ENCODE measurements around the gene AK8.

Gene AK8

GRCh38 chr9:132887181-132888120, 9.4 kb upstream of the AK8 start:
- no peak for DNase-seq

GRCh38 chr9:132886334-132886725, 8.2 kb upstream of the AK8 start:
- no peak for DNase-seq

- no peak for DNase-seq
These were observed 7.7 kb upstream of the AK8 start for GRCh38 chr9:132885720-132886333.

DNA sequence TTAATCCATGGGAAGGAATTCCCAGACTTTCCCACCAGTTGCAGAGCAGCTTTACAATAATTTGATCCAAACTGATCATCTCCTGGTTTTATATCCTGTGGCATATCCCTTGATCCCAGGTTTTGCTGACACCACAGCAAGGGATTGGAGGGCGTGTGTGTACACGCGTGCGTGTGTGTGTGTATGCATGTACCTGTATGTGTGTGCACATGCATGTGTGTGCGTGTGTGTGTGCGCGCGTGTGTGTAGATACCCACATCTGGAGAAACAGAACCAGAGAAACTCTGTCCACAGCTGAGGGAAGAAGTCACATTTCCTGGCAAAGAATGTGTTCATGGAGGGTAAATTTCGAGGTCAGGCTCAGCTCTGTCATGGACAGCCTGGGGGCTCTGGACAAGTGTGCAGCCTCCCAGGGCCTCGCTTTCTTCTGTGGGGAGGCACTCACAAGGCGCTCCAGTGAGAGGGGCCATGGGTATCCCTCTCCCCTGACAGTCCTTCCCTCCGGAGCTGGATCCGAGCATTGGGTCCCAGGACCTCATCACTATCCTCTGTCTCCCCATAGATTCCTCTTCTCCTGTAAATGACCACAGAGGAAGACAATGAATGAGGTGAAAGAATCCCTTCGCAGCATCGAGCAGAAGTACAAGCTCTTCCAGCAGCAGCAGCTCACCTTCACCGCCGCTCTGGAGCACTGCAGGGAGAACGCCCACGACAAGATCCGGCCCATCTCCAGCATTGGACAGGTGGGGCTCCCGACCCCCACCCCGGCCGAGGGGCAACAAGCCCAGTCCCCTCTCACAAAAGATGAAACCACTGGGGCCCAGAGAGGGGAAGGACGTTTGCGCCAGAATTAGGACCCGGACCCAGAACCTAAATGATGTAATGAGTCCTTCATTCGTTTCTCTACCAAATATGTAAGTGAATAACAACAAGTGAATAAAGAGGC, 5.5 kb upstream of the AK8 start:
- DNase-seq: no peak

- no peak for DNase-seq
These were observed 4.5 kb upstream of the AK8 start for GRCh38 chr9:132882616-132883015.

- no peak for DNase-seq
These were observed 3.7 kb upstream of the AK8 start for GRCh38 chr9:132881826-132882225.

DNA sequence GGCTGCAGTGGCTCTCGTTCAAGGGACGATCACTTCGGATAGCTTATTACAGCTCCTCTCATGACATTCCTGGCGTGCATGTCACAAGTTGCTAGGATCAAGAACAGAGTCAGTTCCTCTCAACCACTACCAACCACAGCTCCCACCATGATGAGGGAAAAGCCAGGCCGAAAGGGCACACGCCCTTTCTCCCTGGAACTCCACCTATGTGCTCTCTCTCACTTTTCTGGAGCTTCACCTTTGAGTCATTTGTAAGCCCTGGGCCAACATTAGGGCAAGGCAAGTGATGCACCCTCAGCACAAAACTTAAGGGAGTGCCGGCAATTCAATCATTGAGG, 2.2 kb upstream of the AK8 start:
- no peak for DNase-seq

DNA sequence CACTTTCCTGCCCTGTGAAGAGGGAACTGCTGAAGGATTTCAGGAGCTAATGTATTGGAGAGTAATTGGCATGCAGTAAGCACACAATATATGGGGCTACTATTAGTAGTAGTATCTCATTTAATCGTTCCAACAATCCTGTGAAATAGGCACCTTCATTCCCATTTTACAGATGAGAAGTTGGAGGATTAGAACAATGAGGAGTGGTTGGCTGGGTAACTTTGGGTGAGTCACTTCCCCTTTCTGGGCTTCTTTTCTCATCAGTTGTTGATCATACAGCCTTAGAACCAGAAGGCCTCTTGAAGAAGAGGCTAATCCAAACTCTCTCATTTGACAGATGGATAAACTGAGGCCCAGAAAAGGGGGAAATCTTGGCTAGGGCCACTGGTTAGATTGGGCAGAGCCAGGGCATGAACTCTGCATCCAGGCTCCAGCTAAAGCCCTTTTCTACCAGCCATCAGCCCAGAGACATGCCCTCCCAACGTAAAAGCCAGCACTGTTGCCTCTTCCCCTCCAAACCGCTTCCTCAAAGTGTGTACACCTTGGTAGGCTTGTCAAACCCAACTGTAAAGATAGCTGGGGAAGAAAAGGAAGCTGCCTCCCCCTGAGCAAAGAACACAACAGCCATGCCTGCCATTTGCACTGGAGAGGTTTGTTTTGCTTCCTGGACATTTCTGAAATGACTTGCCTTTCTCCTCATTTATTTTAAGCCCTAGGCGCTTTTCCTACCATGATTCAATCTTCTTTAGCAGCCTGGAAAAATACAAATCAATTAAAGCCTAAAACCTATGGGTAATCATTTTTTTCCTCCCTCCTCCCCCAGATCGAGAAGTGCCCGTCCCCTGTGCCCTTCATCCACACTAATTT, 1.6 kb upstream of the AK8 start:
- no peak for DNase-seq

DNA sequence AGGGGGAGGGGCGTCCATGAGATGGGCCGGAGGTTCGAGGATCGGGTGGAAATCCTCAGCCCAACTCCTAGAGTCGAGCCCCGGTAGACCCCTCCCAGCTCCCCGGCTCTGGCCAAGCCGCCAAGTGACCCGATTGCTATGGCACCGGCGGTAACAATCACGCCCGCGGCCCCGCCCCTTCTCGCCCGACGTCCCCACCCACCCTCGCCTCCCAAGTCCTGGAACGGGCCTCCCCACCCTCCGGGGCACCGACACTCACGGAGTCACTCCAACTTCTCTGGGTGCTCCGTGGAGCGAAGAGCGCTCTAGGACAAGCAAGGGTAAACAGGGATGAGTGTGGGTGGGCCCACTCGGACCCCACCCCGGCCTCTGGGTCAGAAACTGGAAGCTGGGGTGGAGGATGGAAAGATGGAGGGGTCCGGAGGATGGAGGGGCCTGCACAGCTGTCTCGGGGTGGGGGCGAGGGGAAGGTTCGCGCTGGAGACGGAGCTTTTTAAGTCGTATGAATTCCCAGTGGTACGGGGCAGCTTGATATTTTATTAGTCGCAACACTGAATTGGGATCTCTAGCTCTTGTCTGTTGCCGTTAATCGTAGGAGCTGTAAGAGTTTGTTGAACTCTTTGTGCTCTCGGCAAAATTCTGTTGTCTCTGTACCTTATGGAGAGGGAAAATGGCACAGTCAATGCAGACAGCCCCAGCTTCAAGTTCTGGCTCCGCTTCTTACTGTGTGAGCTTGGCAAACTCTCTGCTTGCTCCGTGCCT, 792 bp upstream of the AK8 start, which contains the start of gene SPACA9:
TSS of gene SPACA9 (plus strand) at position 204 of the 762 bp plus-strand sequence. CDS start 5,050 bp downstream, outside the sequence.
- no peak for DNase-seq

GRCh38 chr9:132877458-132877823, 643 bp downstream of the AK8 start:
- no peak for DNase-seq

GRCh38 chr9:132876849-132877248, 1.2 kb downstream of the AK8 start:
- no peak for DNase-seq

DNA sequence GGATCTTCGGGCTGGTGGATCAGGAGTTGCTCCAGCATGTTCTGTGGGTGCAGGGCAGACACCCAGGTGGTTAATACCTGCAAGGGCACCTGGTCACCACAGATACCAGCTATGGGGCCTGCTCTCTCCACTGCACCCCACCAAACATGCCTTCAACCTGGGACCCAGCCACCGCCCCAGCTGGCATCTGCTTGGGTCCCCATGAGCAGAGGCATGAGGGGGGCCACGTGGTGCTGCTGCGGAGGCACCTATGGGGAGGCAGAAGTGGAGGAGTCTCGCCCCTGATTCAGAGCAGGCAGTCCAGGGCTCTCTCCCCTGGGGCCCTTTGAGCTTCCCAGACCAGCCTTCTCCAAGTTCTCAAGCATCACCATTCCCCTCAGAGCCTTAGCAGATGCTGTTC, 2.9 kb downstream of the AK8 start:
- DNase-seq: no peak

DNA sequence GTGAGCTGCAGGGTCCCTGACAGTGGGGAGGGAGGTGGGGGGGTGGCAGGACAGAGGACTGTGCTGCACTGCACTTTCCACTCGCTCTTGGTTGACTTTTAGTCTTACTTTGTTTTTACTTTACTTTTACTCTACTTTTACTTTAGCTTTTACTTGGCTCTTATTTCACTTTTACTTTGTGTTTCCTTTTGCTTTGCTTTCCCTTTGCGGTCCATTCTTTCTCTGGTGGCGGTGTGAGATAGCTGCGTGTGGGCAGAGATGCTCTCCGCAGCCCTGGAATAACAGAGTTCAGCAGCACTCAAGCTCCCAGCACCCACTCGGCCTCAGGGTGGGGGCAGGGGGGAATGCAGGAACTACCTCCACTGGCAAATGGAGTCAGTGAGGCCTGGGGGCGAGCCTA, 4.7 kb downstream of the AK8 start:
- no peak for DNase-seq

GRCh38 chr9:132869266-132869665, 8.8 kb downstream of the AK8 start:
- DNase-seq: no peak

- DNase-seq: no peak
These were observed 11.2 kb downstream of the AK8 start for GRCh38 chr9:132866898-132867297.

DNA sequence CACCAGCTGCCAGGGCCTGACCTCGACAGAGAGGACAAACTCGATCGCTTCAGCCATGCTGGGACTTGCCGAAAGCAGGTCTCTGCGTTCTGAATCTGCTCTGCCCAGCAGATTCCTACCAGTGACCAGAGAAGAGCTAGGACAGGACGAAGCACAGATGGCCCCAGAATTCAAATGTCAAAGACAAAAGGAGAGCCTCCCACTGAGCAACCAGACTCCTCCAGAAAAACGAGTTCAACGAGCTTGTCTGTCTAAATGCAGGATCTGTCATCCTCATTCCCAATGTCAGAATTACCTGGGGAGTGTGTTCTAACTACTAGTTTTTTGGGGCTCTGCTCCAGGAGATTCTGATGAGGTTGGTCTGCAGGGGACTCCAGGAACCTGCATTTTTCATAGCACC, 13.4 kb downstream of the AK8 start:
- DNase-seq: no peak

DNA sequence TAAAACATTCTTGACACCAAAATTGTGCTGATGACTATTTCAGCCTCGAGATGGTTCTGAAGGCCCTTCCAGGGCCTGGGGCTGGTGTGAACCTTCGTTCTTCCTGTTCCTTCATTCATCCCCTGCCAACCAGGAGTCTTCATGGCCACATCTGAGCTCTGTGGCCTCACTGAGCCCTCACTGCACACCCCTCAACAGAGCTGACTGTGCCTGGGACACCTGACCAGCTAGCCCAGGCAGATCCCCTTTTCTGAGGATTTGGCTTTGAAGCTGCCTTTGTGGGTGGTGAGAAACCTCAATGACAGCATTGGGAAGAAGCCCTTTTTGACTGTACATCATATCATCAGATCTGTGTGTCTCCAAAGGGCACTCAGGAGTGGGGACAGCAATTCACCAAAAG, 13.8 kb downstream of the AK8 start:
- no peak for DNase-seq

GRCh38 chr9:132863096-132863495, 15.0 kb downstream of the AK8 start:
- no peak for DNase-seq

- DNase-seq: no peak
These were observed 15.6 kb downstream of the AK8 start for GRCh38 chr9:132862533-132862932.

GRCh38 chr9:132861666-132862065, 16.4 kb downstream of the AK8 start:
- no peak for DNase-seq

DNA sequence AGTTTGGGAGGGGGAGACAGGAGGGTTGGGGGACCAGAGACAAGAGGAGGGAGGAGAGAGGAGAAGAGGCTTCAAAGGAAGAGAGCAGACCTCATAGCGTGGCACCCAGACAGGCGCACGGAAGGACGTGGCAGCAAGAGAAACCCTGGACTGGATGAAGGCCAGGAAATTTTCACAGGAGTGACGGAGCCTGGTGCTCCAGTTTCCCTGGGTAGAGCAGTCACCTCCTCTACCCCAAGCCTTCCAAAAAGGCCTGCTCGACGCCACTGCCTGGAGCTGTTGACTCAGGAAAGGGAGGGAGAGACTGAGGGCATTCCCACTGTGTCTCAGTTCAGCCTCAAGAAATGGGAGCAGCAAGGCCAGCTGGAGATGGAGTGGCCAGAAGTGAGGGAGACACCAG, 19.3 kb downstream of the AK8 start:
- DNase-seq: no peak

Measured in NCI-H1092 treated with DMSO at 0.1 percent for 48 hours (cell line).